HEK293T (cell line): ENCODE measurements around the gene EGF.

ENCODE experiments used
- ARNT ChIP-seq: fragments of 450-650 bp; IDR thresholded peaks from 2 replicates; pipeline ENCODE4 v1.6.1; 2017; ENCODE audit warnings: mild to moderate bottlenecking
- ELF4 ChIP-seq: fragments of 450-650 bp; IDR thresholded peaks from 2 replicates; pipeline ENCODE4 v1.6.1; 2017; ENCODE audit warnings: antibody characterized with exemption
- FOXM1 ChIP-seq: fragments of 450-650 bp; IDR thresholded peaks from 2 replicates; pipeline ENCODE4 v1.6.1; 2017; ENCODE audit warnings: mild to moderate bottlenecking, borderline replicate concordance
- HDGF ChIP-seq: fragments of 450-650 bp; IDR thresholded peaks from 2 replicates; pipeline ENCODE4 v1.6.1; 2017; ENCODE audit warnings: antibody characterized with exemption, borderline replicate concordance

- TF ChIP-seq ARNT (no peak), ELF4 (no peak), HDGF (no peak), FOXM1 (no peak)
Observed at GRCh38 chr4:109947457-109947856, 34.8 kb downstream of the EGF start.
